Measurements from ENCODE around the gene ITGA2.

GRCh38 chr5:53114988-53115387 lies 125.8 kb downstream of the ITGA2 start:
- no peak for TF ChIP-seq EZH2 (IDR thresholded peaks at IDR 0.05)
- TF ChIP-seq POLR2AphosphoS5 (IDR thresholded peaks at IDR 0.05; ENCODE audit: borderline replicate concordance, low read depth, low read length): no peak

Measured in SK-N-MC (cell line).